ENCODE data around the gene TSPAN9. TPM values are rescaled to one million over a fixed set of nuclear protein-coding genes. Genes with fewer than 3 reads are reported as not detected.

TSPAN9 gene
- total RNA-seq, 1 donor from 2014 or later = 30.4 TPM

DNA sequence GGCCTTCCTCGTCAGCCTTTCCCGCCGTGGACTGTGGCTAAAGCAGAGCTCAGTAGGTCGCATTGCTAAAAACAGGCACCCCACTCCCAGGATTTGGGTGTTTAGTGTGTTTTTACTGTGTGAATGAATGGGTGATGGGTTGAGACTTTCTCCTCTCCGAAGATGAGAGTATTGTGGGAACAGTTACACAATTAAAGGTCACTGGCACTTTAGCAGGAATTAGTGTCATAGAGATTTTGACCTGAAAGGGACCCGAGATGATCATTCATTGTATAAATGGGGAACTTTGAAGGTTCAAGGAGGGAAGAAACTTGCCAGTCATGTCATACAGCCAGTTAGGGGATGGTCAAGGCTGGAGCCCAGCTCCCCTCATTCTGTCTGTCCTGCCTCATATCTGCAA, 56.9 kb downstream of the TSPAN9 start:
- Mint-ChIP-seq H3K9me3 (ENCODE audit: low read depth) (peaks cover 2% of the 10 kb centered on the region), H3K4me1 (ENCODE audit: low read depth) (peaks cover 6% of the 10 kb centered on the region), H3K4me3 (ENCODE audit: low read depth) (no peak overlapping the region), H3K27me3 (no peaks in the 10 kb centered on the region), H3K36me3 (ENCODE audit: insufficient read depth) (peaks cover 2% of the 10 kb centered on the region), H3K27ac (no peak overlapping the region)
- DNase-seq (ENCODE audit: low spot score, unreplicated experiment) = no peak
- TF ChIP-seq, protein P1, sequence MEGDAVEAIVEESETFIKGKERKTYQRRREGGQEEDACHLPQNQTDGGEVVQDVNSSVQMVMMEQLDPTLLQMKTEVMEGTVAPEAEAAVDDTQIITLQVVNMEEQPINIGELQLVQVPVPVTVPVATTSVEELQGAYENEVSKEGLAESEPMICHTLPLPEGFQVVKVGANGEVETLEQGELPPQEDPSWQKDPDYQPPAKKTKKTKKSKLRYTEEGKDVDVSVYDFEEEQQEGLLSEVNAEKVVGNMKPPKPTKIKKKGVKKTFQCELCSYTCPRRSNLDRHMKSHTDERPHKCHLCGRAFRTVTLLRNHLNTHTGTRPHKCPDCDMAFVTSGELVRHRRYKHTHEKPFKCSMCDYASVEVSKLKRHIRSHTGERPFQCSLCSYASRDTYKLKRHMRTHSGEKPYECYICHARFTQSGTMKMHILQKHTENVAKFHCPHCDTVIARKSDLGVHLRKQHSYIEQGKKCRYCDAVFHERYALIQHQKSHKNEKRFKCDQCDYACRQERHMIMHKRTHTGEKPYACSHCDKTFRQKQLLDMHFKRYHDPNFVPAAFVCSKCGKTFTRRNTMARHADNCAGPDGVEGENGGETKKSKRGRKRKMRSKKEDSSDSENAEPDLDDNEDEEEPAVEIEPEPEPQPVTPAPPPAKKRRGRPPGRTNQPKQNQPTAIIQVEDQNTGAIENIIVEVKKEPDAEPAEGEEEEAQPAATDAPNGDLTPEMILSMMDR (IDR thresholded peaks at IDR 0.05; ENCODE audit: unreplicated experiment) = no peak

DNA sequence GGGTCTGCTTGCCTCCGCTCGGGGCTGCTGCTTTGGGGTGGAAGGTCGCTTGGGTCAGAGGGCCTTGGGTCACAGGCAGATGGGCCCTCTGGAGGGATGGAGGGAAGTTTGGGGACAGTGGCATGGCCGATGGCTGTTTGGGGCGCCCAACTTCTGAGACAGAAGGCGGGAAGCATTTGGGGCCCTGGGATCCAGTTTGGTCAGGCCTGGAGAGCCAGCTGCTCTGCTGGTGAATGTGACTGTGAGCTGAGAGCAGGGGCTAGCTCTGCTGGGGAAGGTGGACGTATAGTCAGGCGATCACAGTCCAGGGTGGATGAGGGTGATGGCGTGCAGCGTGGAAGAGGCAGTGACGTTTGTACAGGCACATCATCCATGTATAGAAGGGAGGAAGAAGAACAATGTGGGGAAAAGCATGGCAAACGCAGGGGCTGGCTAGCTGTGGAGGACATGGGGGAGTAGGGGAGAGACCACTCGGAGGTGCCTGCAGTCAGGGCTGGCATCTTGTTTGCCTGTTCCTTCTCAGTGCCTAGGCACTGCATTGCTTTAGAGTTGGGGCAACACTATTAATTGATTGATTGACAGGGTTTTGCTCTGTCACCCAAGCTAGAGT, 57.5 kb downstream of the TSPAN9 start:
- TF ChIP-seq, protein P1 (IDR thresholded peaks at IDR 0.05; ENCODE audit: unreplicated experiment) = no peak
- Mint-ChIP-seq H3K36me3 (ENCODE audit: insufficient read depth) (no peaks in the 10 kb centered on the region), H3K4me3 (ENCODE audit: low read depth) (no peak overlapping the region), H3K27me3 (no peaks in the 10 kb centered on the region), H3K4me1 (ENCODE audit: low read depth) (peaks cover 6% of the 10 kb centered on the region), H3K27ac (no peak overlapping the region), H3K9me3 (ENCODE audit: low read depth) (no peaks in the 10 kb centered on the region)
- DNase-seq (ENCODE audit: low spot score, unreplicated experiment) = no peak

DNA sequence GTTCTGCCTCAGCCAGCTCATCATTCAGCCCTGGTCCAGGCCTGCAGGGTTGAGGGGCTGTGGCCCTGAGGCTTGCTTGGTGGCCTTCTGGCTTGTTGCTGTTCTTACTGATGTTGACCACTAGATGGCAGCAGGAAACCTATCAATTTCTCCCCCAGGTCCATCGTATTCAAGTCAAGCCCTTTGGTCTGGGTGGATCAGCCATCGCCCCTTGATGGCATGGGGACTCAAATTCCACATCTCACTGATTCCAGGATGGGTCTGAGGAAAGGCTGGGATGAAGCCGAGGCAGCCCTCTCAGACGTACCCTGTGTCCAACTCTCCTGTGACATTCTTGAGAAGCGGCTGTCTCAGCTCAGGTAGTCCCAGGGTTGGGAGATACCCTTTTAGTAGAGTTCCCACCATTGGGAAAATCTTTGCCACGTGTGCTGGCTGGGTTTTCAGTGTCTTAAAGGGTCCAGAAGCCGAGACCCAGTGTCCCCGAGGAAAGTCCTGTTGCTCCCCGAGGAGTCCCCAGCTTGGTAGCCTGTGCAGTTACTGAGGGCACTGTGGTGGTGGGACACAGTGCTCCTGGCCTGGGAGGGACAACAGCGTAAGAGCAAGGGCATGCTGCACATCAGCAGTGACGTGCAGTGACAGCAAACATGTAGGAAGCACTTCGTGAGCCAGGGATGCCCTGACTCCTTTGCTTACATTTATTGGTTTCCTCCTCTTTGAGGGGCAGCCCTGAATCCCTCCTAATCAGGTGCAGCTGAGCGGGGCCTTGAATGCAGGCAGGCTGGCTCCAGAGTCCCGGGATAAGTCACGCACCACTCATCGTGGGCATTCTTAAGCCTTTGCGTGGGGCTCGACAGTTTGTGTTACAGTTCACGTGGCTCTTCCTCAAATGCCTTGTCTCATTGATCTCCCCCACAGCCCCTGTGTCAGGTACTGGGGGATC, 58.6 kb downstream of the TSPAN9 start:
- Mint-ChIP-seq H3K9me3 (ENCODE audit: low read depth) (no peaks in the 10 kb centered on the region), H3K4me1 (ENCODE audit: low read depth) (peaks cover 5% of the 10 kb centered on the region)

GRCh38 chr12:3136641-3137267, 59.6 kb downstream of the TSPAN9 start:
- Mint-ChIP-seq H3K4me1 (ENCODE audit: low read depth) (no peaks in the 10 kb centered on the region), H3K36me3 (ENCODE audit: insufficient read depth) (no peaks in the 10 kb centered on the region), H3K27ac (no peak overlapping the region), H3K4me3 (ENCODE audit: low read depth) (no peak overlapping the region), H3K9me3 (ENCODE audit: low read depth) (no peaks in the 10 kb centered on the region), H3K27me3 (peaks cover 7% of the 10 kb centered on the region)
- no peak for DNase-seq (ENCODE audit: low spot score, unreplicated experiment)
- TF ChIP-seq, protein P1 (IDR thresholded peaks at IDR 0.05; ENCODE audit: unreplicated experiment) = no peak

More for the DNA sequence above, 58.6 kb downstream of the TSPAN9 start:
- no peak overlapping the region for H3K27ac Mint-ChIP-seq
- no peak overlapping the region for H3K4me3 Mint-ChIP-seq (ENCODE audit: low read depth)
- no peaks in the 10 kb centered on the region for H3K36me3 Mint-ChIP-seq (ENCODE audit: insufficient read depth)
- TF ChIP-seq, protein P1 (IDR thresholded peaks at IDR 0.05; ENCODE audit: unreplicated experiment) = peak; percentile 98
- DNase-seq (ENCODE audit: low spot score, unreplicated experiment) = peak; percentile 52
- peaks cover 7% of the 10 kb centered on the region for H3K27me3 Mint-ChIP-seq

DNA sequence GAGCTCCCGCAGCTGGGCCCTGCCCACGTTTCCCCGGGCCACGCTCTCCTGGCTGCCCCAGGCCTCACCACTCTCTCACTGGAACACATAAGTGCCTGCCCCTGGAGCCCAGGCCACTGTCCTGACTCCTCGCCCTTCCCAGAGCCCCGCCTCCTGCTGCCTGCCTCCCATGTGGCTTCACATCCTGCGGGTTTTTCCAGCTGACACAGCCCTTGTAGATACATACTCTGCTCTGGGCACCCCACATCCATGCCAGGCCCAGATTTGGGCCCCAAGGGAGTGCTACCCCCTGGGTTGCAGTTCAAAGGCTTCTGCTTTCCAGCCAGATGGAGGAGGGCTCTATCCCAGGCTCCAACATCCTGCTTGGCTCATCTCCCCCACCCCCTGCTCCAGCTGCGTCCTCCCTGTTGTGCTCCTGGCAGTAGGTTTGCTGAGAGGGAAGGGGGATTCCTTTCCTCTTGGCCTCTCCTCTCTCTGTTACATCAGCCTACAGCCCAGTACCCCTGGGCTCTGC, 60.1 kb downstream of the TSPAN9 start:
- no peak overlapping the region for H3K4me3 Mint-ChIP-seq (ENCODE audit: low read depth)
- H3K27me3 Mint-ChIP-seq = peaks cover 7% of the 10 kb centered on the region
- TF ChIP-seq, protein P1 (IDR thresholded peaks at IDR 0.05; ENCODE audit: unreplicated experiment) = no peak
- H3K36me3 Mint-ChIP-seq (ENCODE audit: insufficient read depth) = no peaks in the 10 kb centered on the region
- H3K4me1 Mint-ChIP-seq (ENCODE audit: low read depth) = no peaks in the 10 kb centered on the region
- no peak overlapping the region for H3K27ac Mint-ChIP-seq
- no peak for DNase-seq (ENCODE audit: low spot score, unreplicated experiment)
- H3K9me3 Mint-ChIP-seq (ENCODE audit: low read depth) = no peaks in the 10 kb centered on the region
